ENCODE results near the gene LRRC10. TPM values are rescaled to one million over a fixed set of nuclear protein-coding genes. Genes with fewer than 3 reads are reported as not detected.

Gene LRRC10, protein sequence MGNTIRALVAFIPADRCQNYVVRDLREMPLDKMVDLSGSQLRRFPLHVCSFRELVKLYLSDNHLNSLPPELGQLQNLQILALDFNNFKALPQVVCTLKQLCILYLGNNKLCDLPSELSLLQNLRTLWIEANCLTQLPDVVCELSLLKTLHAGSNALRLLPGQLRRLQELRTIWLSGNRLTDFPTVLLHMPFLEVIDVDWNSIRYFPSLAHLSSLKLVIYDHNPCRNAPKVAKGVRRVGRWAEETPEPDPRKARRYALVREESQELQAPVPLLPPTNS
- not detected in 2 replicates for total RNA-seq (2014; rRNA removed; shearing (Covaris generic))

GRCh38 chr12:69610729-69611128 lies at the start of gene LRRC10:
TSS of gene LRRC10 (minus strand) at chr12:69610907. CDS start at chr12:69610838, 69 bp downstream.
- DNase-seq (ENCODE audit: low spot score): no peak

DNA sequence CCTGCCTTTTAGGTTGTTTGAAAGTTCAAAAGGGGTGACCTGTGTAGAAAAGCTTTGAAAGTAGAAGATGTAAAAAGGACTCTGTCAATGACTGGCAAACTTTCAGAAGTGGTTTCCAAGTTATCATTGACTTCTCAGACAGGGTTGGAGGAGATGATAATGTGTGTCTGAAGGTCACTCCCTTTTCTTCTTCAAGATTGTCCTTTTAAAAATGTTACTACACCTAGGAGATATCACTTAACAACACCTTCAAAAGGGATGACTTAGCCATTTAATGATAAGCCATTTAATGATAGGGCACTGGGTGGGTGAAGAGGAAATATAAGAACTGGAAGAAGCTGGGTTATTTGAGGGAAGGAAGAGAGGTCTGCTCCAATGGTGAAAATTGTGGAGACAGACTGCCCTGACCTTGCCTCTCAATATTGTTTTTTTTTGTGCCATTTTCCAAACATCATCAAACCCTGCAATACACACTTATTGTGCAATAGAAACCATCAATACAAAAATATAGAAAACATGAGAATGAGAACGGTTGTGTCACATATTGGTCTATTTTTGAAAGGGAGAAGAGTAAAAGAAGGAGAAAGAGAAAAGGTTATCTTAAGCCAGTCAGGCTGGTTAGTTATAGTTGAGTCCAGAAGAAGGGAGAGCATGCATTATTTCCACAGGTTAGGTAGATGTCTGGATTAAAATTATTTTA lies 49.6 kb upstream of the LRRC10 start:
- DNase-seq (ENCODE audit: low spot score): no peak

GRCh38 chr12:69658203-69658602 lies 47.5 kb upstream of the LRRC10 start:
- no peak for DNase-seq (ENCODE audit: low spot score)

DNA sequence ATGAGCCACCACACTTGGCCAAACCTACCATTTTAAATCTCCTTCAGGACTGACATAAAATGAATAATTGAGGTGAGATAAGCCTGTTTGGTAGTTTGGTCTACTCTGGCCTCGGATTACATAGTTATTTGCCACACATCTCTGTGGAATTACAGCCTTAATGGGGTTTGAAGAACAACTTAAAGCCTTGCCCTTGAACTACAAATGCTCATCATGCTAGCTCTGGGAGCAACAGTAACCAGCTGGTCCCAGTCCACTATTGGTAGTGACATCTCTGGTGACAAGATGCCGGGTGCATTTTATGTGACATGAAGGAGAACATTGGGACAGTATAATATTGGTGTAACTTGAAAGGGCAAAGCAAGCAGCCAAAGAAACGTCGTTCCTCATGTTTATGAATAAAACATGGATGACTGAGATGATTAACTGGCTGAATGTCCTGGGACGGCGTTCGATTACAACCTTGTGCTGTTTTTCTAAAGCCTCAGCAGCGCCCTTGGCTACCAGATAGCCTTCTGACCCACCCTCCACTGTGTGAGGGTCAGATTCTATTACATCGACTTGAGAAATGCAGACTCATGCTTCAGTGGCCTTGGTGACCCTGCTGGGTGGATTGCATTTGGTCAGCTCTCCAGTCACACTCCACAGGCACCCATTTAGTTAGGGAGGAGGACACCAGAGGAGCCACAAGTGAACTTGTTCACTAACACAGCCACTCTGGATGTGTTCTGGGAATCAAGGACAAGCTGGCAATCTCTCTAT lies 46.9 kb upstream of the LRRC10 start:
- no peak for DNase-seq (ENCODE audit: low spot score)

- DNase-seq (ENCODE audit: low spot score): peak; percentile 59
Observed at GRCh38 chr12:69655616-69656340, 45.1 kb upstream of the LRRC10 start.

DNA sequence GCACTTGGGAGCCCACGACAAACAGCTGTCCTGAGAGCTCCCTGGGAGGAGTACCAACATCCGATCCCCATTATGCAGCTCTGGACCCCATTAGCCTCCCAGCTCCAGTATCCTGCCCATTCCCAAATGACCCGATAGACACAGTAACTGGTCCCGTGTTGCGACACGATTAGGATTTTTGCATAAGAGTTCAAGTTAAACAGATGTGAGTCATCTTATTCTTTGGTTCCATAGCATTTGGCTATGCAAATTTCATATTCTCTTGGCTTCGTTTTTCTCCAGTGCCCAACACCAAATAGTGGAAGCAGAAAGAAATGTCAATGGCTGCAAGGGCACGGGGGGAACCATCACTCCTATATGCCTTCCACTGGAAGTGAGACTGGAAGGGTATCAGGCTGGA lies 43.0 kb upstream of the LRRC10 start:
- DNase-seq (ENCODE audit: low spot score): no peak

DNA sequence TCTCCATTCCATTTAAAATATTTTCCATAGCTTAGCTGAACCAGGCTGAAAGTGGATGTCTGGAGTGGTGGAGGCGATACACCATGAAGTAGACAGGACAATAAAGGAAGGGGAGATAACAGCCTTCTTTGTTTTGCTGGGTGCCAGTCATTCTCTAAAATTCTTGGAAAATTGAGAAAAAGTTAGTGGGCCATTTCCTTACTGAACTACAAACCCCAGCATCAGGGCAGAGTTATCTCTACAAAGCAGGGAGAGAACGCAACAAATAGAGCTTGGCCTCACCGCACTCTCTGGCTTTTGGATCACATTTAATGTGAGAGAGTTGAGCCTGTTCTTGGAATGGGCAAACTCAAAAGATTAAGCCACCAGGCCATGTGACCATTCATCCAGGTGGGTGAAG lies 41.2 kb upstream of the LRRC10 start:
- DNase-seq (ENCODE audit: low spot score): no peak

GRCh38 chr12:69649529-69649928 lies 38.8 kb upstream of the LRRC10 start:
- DNase-seq (ENCODE audit: low spot score): no peak

DNA sequence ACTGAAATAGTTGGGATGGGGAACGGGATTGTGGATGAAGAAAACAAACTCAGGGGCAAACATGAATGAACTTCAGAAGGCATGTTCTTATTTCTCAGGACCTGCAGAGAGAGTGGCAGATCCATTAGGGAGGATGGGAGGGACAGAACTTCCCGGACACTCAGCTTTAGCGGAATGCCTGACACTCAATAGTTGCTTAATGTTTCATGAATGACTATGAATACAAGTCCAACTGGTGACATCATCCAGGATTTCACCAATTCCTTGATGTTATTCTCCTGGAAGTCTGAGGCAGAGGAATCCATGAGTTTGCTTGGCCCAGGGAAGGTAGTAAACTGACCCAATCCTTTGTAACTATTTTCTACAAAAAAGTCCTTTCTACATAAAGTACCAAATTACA lies 37.8 kb upstream of the LRRC10 start:
- no peak for DNase-seq (ENCODE audit: low spot score)

DNA sequence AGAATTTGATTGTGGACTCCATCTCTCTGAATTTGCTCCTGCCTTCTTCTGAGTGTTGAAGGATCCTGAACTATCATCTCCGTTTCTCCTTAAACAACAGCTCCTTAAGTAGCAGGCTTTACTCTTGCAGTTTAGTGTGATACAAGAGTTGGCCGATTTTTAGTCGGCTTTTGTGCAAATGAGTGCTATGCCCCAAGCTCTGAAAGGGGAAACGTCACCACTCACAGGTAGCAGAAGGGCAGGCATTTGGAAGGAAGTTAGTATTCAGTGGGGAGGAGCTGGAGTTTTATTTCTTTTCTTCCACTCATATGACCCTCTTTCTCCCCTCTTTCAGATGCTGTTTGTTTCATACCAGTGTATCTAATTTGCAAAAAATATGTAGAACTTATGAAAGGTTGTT lies 36.5 kb upstream of the LRRC10 start:
- no peak for DNase-seq (ENCODE audit: low spot score)

GRCh38 chr12:69645031-69645430 lies 34.3 kb upstream of the LRRC10 start:
- DNase-seq (ENCODE audit: low spot score): no peak

GRCh38 chr12:69644511-69644910 lies 33.8 kb upstream of the LRRC10 start:
- no peak for DNase-seq (ENCODE audit: low spot score)

- no peak for DNase-seq (ENCODE audit: low spot score)
Observed at GRCh38 chr12:69642531-69642930, 31.8 kb upstream of the LRRC10 start.

DNA sequence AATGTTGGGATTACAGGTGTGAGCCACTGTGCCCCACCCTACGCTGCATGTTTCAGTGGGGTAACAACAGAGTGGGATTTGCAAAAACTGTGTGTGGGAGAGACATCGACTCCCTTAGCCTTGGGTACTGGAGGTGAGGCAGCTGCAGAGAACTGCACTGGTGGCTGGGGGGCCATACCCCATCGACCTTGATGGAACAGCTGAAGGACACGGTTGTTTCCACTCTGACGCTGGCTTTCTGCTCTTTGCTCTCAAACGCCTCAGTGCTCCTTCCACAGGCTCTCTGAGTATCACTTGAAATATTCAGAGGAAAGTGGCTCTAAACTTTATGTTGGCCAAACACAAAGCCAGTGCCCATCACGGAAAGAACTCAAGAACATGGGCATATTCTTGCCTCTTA lies 30.8 kb upstream of the LRRC10 start:
- DNase-seq (ENCODE audit: low spot score): no peak

DNA sequence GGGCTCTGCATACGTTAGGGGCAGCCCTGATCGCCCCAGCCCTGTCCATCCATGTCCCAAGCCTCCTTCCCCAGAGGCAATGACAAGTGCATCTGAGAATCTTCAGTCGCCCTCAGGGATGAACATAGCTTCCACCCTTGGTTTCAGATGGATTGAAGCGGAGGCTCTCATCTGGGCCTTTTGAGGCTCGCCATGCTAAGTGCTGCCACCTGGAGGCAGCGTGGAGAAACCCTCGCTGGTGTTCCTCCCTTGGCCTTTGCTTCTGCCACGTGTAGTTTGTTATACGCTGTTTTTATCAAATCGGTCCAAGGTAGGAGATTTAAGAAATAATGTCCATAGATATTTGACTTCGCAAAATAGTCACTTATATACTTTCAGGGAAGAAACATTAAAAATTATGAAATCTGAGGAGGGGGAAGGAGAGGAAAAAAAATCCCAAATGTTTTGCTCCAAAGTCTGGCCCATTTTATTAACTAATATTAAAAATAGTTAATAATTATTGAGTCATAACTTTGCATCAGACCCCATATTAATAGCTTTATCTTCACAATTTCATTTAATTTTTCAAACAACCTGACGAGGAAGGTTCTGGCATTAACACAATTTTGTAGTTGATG lies 28.8 kb upstream of the LRRC10 start:
- peak; percentile 53 for DNase-seq (ENCODE audit: low spot score)

- DNase-seq (ENCODE audit: low spot score): no peak
Observed at GRCh38 chr12:69633061-69633460, 22.4 kb upstream of the LRRC10 start.

GRCh38 chr12:69630191-69630590 lies 19.5 kb upstream of the LRRC10 start:
- no peak for DNase-seq (ENCODE audit: low spot score)

GRCh38 chr12:69627501-69627900 lies 16.8 kb upstream of the LRRC10 start:
- no peak for DNase-seq (ENCODE audit: low spot score)

GRCh38 chr12:69623970-69624369 lies 13.3 kb upstream of the LRRC10 start:
- peak; percentile 55 for DNase-seq (ENCODE audit: low spot score)

- DNase-seq (ENCODE audit: low spot score): no peak
Observed at GRCh38 chr12:69621551-69621950, 10.8 kb upstream of the LRRC10 start.

DNA sequence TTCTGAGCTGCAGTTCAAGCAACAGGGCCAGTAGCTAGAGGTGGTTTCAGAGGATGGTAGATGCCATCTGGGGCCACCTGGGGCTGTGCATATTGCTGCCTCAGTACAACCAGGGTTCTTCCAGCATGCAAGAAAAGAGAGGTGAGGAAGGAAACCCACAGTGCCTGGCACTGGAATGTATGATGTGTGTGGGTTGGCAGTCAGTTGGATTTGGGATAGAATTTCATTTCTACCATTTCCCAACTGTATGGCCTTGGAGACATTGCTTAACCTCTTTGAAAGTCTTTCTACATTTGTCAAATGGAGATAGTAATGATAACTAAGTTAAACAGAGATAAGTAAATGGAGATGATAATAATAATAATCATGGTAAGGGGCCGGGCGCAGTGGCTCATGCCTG lies 10.2 kb upstream of the LRRC10 start:
- DNase-seq (ENCODE audit: low spot score): no peak

DNA sequence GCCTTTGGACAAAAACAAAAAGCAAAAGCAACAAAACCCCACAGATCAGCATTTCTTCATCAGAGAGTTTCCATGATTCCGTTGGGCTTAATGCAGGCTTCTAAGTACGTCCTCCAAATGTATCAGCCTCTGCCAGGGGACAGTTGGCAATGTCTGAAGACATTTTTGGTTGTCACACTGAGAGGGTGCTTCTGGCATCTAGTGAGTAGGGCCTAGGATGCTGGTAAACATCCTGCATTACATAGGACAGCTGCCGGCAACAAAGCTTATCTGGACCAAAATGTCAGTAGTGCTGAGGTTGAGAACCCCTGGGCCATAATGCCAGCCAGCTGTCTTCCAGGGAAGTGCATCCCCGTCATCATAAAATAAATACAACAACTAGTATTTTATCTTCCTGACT lies 9.4 kb upstream of the LRRC10 start:
- DNase-seq (ENCODE audit: low spot score): no peak

All from A172 (cell line).